Mesothelial cell of epicardium (in vitro differentiated cells): Measurements from ENCODE around the gene PNPLA7. TPM values are rescaled to one million over a fixed set of nuclear protein-coding genes. Genes with fewer than 3 reads are reported as not detected.
"Not testable (repeated sequence)": the region's sequence is repeated elsewhere in the genome, so short reads cannot be mapped to it uniquely, and the experiment has no call there.

ENCODE experiments used
- DNase-seq, 2 experiments: peaks; one replicate each; pipeline ENCODE4 v3.0.0; 2021; ENCODE audit warnings: low spot score in 2 of 2; ENCODE audit not compliant: unreplicated experiment in 2 of 2
- H3K27ac Mint-ChIP-seq: 2 replicates; pipeline ENCODE4 v1.8.0; 2021; ENCODE audit warnings: mixed read lengths
- H3K27me3 Mint-ChIP-seq: 2 replicates; pipeline ENCODE4 v1.8.0; 2021; ENCODE audit warnings: low read depth, mixed read lengths
- H3K36me3 Mint-ChIP-seq: 2 replicates; pipeline ENCODE4 v1.8.0; 2021; ENCODE audit warnings: mixed read lengths
- H3K4me1 Mint-ChIP-seq: 2 replicates; pipeline ENCODE4 v1.8.0; 2021; ENCODE audit warnings: mixed read lengths
- H3K4me3 Mint-ChIP-seq: 2 replicates; pipeline ENCODE4 v1.8.0; 2021; ENCODE audit warnings: mild to moderate bottlenecking, moderate library complexity, mixed read lengths
- H3K9me3 Mint-ChIP-seq: 2 replicates; pipeline ENCODE4 v1.8.0; 2021; ENCODE audit warnings: mixed read lengths
- CTCF ChIP-seq: fragments of 200-600 bp; sonication (generic); IDR thresholded peaks from one replicate; pipeline ENCODE4 v1.5.0; 2021; ENCODE audit warnings: antibody characterized with exemption; ENCODE audit not compliant: unreplicated experiment
- total RNA-seq: library from RNA; stranded (reverse); gene quantifications from 3 replicates; pipeline ENCODE4 v1.2.1, GENCODE V29; 2021

PNPLA7 gene
- total RNA-seq, 1 donor from 2014 or later = 5.7 TPM

- no peak overlapping the region for H3K27ac Mint-ChIP-seq
- no peak for TF ChIP-seq CTCF
- H3K9me3 Mint-ChIP-seq = peaks cover 4% of the 10 kb centered on the region
- no peak overlapping the region for H3K4me3 Mint-ChIP-seq
- no peak for DNase-seq
- H3K36me3 Mint-ChIP-seq = peaks cover 1% of the 10 kb centered on the region
- no peaks in the 10 kb centered on the region for H3K4me1 Mint-ChIP-seq
- no peaks in the 10 kb centered on the region for H3K27me3 Mint-ChIP-seq
Observed at GRCh38 chr9:137543237-137543963, 6.8 kb downstream of the PNPLA7 start.

GRCh38 chr9:137542486-137542885 is 7.7 kb downstream of the PNPLA7 start:
- Mint-ChIP-seq H3K27me3 (no peaks in the 10 kb centered on the region), H3K36me3 (peaks cover 4% of the 10 kb centered on the region), H3K4me1 (no peaks in the 10 kb centered on the region), H3K27ac (no peak overlapping the region), H3K9me3 (peaks cover 4% of the 10 kb centered on the region), H3K4me3 (no peak overlapping the region)
- TF ChIP-seq CTCF = no peak
- DNase-seq = no peak

GRCh38 chr9:137540536-137540935 is 9.7 kb downstream of the PNPLA7 start:
- Mint-ChIP-seq H3K4me3 (no peak overlapping the region), H3K27me3 (no peaks in the 10 kb centered on the region), H3K27ac (no peak overlapping the region), H3K4me1 (no peaks in the 10 kb centered on the region), H3K9me3 (peaks cover 5% of the 10 kb centered on the region), H3K36me3 (peaks cover 7% of the 10 kb centered on the region)
- no peak for DNase-seq
- TF ChIP-seq CTCF = no peak

GRCh38 chr9:137538058-137538457 is 12.1 kb downstream of the PNPLA7 start:
- DNase-seq = no peak
- H3K36me3 Mint-ChIP-seq = peaks cover 7% of the 10 kb centered on the region
- H3K27ac Mint-ChIP-seq = no peak overlapping the region
- peaks cover 5% of the 10 kb centered on the region for H3K9me3 Mint-ChIP-seq
- H3K27me3 Mint-ChIP-seq = no peaks in the 10 kb centered on the region
- no peak for TF ChIP-seq CTCF
- peaks cover 7% of the 10 kb centered on the region for H3K4me1 Mint-ChIP-seq
- no peak overlapping the region for H3K4me3 Mint-ChIP-seq

GRCh38 chr9:137536594-137537131 is 13.5 kb downstream of the PNPLA7 start:
- DNase-seq, H3K4me3 Mint-ChIP-seq, H3K27ac Mint-ChIP-seq, H3K27me3 Mint-ChIP-seq, H3K9me3 Mint-ChIP-seq, H3K36me3 Mint-ChIP-seq, H3K4me1 Mint-ChIP-seq: not testable (repeated sequence)

- no peaks in the 10 kb centered on the region for H3K27me3 Mint-ChIP-seq
- H3K9me3 Mint-ChIP-seq = peaks cover 5% of the 10 kb centered on the region
- H3K4me3 Mint-ChIP-seq = no peak overlapping the region
- H3K27ac Mint-ChIP-seq = peak overlapping the region; percentile 70
- DNase-seq = no peak
- H3K4me1 Mint-ChIP-seq = peaks cover 7% of the 10 kb centered on the region
- no peak for TF ChIP-seq CTCF
- H3K36me3 Mint-ChIP-seq = peaks cover 7% of the 10 kb centered on the region
Observed at GRCh38 chr9:137535120-137535428, 15.1 kb downstream of the PNPLA7 start.
